Stomach smooth muscle (tissue), 2 donors: ENCODE measurements around the gene DHX40.
A peak's percentile ranks its signal among the peaks of the same experiment; 100 is the strongest.
"Not testable (repeated sequence)": the region's sequence is repeated elsewhere in the genome, so short reads cannot be mapped to it uniquely, and the experiment has no call there.

Experiments used
- H3K27ac ChIP-seq: one replicate; pipeline ENCODE4 v1.7.0; 2013; ENCODE audit warnings: mild to moderate bottlenecking, low read length, inconsistent platforms
- H3K27me3 ChIP-seq, 2 donors: one replicate each; pipeline ENCODE4 v1.7.0; 2013; ENCODE audit warnings: low read length in 2 of 2; ENCODE audit not compliant: insufficient read depth in 2 of 2, control insufficient read depth in 1 of 2
- H3K36me3 ChIP-seq, 2 donors: one replicate each; pipeline ENCODE4 v1.7.0; 2013; ENCODE audit warnings: low read length in 2 of 2; ENCODE audit not compliant: control insufficient read depth in 2 of 2, insufficient read depth in 2 of 2
- H3K4me1 ChIP-seq: one replicate; pipeline ENCODE4 v1.7.0; 2013; ENCODE audit warnings: low read length; ENCODE audit not compliant: control insufficient read depth, insufficient read depth
- H3K4me3 ChIP-seq, 2 donors: one replicate each; pipeline ENCODE4 v1.7.0; 2013; ENCODE audit warnings: low read length in 2 of 2
- H3K9ac ChIP-seq, 2 donors: one replicate each; pipeline ENCODE4 v1.7.0; 2013; ENCODE audit warnings: low read length in 2 of 2, mild to moderate bottlenecking in 1 of 2
- H3K9me3 ChIP-seq, 2 donors: one replicate each; pipeline ENCODE4 v1.7.0; 2013; ENCODE audit warnings: low read length in 2 of 2; ENCODE audit not compliant: control insufficient read depth in 2 of 2
- donor health status: healthy.
- donor health status: Pancreatic carcinoma.

Gene DHX40

GRCh38 chr17:59565171-59565958 is at the start of gene DHX40:
Gene DHX40 (plus strand): TSS chr17:59565610. CDS start chr17:59565672, 62 bp downstream.
- Histone ChIP-seq H3K9ac (peak within 1 kb of the TSS; percentile 88 to 96), H3K4me3 (peak within 1 kb of the TSS; percentile 99), H3K27ac (peak within 1 kb of the TSS; percentile 89)

DNA sequence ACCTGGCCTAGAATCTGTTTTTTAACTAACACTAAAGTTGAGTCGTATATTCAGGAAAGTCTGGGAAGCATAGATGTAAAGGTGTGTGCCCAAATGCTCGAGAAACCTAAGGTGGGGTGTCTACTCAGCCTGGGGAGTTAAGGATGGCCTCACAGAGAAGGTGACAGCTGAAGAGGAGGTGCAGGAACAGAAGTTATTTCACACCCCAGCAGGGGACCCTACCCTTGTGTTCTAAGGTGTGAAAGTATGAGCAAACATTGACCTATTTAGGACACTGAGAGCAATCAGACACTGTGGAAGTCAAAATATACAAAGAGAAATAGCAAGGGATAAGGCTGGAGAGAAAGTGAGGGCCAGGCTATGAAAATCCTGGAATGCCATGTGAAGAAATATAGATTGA is 49.0 kb upstream of the DHX40 start:
- H3K4me1 ChIP-seq, result peaks cover 6% of the 10 kb centered on the region
- H3K4me3 ChIP-seq, result no peak overlapping the region
- no peak overlapping the region for H3K9ac ChIP-seq
- H3K27ac ChIP-seq, result no peak overlapping the region
- no peaks in the 10 kb centered on the region for H3K27me3 ChIP-seq
- no peaks in the 10 kb centered on the region for H3K36me3 ChIP-seq
- H3K9me3 ChIP-seq, result no peaks in the 10 kb centered on the region

More at GRCh38 chr17:59565171-59565958, at the start of gene DHX40:
- Histone ChIP-seq H3K9me3 (no peaks in the 10 kb centered on the region), H3K36me3 (no peaks in the 10 kb centered on the region), H3K4me1 (peaks cover 9% of the 10 kb centered on the region), H3K27me3 (no peaks in the 10 kb centered on the region)

DNA sequence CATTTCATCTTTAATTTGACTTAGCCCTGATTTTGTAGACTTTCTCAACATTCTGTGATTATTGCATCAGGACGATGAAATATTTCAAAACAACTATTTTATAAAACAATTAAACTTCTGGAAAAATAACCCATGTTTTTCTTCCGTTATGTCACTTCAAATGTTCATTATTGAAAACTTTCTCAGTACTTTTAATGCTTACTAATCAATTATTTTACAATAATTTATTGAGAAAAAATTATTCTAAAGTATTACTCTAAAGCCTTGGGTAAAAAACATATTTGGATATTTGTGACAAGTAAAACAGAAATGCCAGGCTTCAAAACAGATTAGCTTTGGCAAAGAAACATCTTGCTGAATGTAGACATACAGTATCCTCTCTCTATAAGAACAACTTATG is 46.3 kb upstream of the DHX40 start:
- no peaks in the 10 kb centered on the region for H3K27me3 ChIP-seq

GRCh38 chr17:59520251-59520650 is 45.2 kb upstream of the DHX40 start:
- no peaks in the 10 kb centered on the region for H3K9me3 ChIP-seq
- H3K4me1 ChIP-seq, result peaks cover 3% of the 10 kb centered on the region
- H3K9ac ChIP-seq, result no peak overlapping the region
- H3K36me3 ChIP-seq, result no peaks in the 10 kb centered on the region
- no peak overlapping the region for H3K4me3 ChIP-seq
- no peaks in the 10 kb centered on the region for H3K27me3 ChIP-seq
- no peak overlapping the region for H3K27ac ChIP-seq

More for the DNA sequence above, 46.3 kb upstream of the DHX40 start:
- Histone ChIP-seq H3K4me1 (peaks cover 5% of the 10 kb centered on the region), H3K36me3 (no peaks in the 10 kb centered on the region), H3K9ac (no peak overlapping the region), H3K9me3 (no peaks in the 10 kb centered on the region), H3K4me3 (no peak overlapping the region), H3K27ac (no peak overlapping the region)

DNA sequence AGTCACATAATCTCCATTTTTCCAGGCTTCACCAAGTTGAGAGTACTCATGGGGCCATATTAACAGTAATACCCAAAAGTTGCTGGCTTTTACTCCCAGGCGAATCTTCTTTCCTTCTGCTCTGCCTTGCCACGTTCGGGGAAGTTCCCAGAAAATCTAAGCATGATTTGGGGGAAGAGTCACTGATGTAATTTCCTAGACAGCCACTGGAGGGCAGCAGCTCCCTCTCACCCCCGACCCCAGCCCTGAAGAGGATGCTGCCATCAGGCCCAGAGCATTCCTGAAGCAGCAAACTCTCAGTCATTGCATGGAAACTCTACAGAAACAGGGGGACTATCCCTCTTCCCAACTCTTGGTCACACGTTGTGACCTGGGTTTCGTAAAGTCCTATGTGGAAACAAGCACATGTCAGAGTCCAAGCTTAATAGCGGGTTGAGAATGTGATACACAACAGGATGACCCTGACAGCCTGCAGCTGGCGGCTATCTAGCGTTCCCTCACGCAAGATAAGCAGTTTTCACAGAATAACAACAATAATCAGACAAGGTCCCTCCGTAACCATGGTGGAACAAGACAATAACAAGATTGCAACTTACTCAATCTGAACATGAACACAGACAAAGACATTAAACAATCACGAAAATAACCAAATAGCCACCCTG is 43.8 kb upstream of the DHX40 start:
- Histone ChIP-seq H3K4me1 (peaks cover 3% of the 10 kb centered on the region), H3K36me3 (no peaks in the 10 kb centered on the region)

DNA sequence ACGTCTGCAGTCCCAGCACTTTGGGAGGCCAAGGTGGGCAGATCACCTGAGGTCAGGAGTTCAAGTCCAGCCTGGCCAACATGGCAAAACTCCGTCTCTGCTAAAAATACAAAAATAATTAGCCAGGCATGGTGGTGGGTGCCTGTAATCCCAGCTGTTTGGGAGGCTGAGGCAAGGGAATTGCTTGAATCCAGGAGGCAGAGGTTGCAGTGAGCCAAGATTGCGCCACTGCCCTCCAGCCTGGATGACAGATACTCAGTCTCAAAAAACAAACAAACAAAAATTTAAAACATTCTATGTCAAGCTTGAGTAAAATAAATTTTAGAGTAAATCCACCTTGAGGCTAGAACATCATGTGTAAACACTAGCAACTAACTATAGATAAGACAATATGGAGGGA is 40.5 kb upstream of the DHX40 start:
- H3K9me3 ChIP-seq, H3K36me3 ChIP-seq, H3K4me3 ChIP-seq, H3K4me1 ChIP-seq, H3K27me3 ChIP-seq, H3K9ac ChIP-seq, H3K27ac ChIP-seq: not testable (repeated sequence)

More for the DNA sequence above, 43.8 kb upstream of the DHX40 start:
- H3K27ac ChIP-seq, result no peak overlapping the region
- H3K9me3 ChIP-seq, result no peaks in the 10 kb centered on the region
- H3K9ac ChIP-seq, result no peak overlapping the region
- no peaks in the 10 kb centered on the region for H3K27me3 ChIP-seq
- no peak overlapping the region for H3K4me3 ChIP-seq

GRCh38 chr17:59525668-59526067 is 39.7 kb upstream of the DHX40 start:
- no peak overlapping the region for H3K9ac ChIP-seq
- H3K27me3 ChIP-seq, result no peaks in the 10 kb centered on the region
- no peak overlapping the region for H3K4me3 ChIP-seq
- H3K27ac ChIP-seq, result no peak overlapping the region
- peaks cover 3% of the 10 kb centered on the region for H3K4me1 ChIP-seq
- no peaks in the 10 kb centered on the region for H3K9me3 ChIP-seq
- no peaks in the 10 kb centered on the region for H3K36me3 ChIP-seq

- Histone ChIP-seq H3K4me3 (no peak overlapping the region), H3K27me3 (no peaks in the 10 kb centered on the region), H3K9ac (no peak overlapping the region), H3K36me3 (no peaks in the 10 kb centered on the region), H3K27ac (no peak overlapping the region), H3K4me1 (peaks cover under 1% of the 10 kb centered on the region), H3K9me3 (no peaks in the 10 kb centered on the region)
Measured at GRCh38 chr17:59526451-59526850, 39.0 kb upstream of the DHX40 start.

- Histone ChIP-seq H3K27me3 (no peaks in the 10 kb centered on the region), H3K4me3 (no peak overlapping the region), H3K36me3 (no peaks in the 10 kb centered on the region), H3K27ac (no peak overlapping the region), H3K4me1 (no peaks in the 10 kb centered on the region), H3K9me3 (no peaks in the 10 kb centered on the region), H3K9ac (no peak overlapping the region)
Measured at GRCh38 chr17:59527325-59527917, 38.0 kb upstream of the DHX40 start.

DNA sequence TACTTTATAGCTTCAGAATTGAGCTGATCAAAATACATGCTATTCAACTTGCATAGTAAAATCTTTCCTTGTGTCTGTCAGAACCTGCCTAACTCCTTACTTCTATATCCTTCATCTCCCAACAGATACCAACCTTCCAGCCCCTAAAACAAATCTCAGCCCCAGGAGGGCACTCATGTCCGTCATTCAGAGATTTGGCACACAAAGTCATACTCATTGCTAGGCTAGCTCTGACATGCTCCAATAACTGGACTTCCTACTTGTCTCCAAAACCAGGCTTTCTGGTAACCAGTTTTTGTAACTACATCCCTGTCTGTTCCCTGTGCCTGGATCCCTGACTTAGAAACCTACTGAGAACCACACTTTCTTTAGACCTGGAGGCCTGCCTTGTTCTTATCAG is 37.5 kb upstream of the DHX40 start:
- no peaks in the 10 kb centered on the region for H3K4me1 ChIP-seq
- H3K9me3 ChIP-seq, result no peaks in the 10 kb centered on the region
- no peak overlapping the region for H3K4me3 ChIP-seq
- no peaks in the 10 kb centered on the region for H3K27me3 ChIP-seq
- no peaks in the 10 kb centered on the region for H3K36me3 ChIP-seq
- H3K27ac ChIP-seq, result no peak overlapping the region
- H3K9ac ChIP-seq, result no peak overlapping the region

DNA sequence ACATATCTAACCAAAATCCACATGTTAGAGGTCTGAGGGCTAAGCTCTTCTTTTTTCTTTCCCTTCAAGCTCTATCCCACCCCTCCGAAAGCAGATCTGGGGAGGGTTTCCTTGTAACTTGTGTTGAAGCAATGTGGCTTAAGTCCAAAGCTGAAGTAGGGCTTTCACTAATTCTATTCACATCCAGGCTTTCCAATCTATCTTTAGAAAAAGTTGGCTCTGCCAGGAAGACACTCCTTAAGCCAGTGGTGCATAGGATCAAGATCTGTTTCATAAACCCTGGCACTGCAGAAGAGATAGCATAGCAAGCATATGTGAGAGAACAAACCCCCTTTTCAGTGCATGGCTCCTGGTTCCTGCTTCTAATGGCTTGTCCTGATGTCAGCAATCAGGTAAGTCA is 34.9 kb upstream of the DHX40 start:
- H3K4me3 ChIP-seq, result no peak overlapping the region
- no peak overlapping the region for H3K9ac ChIP-seq
- no peaks in the 10 kb centered on the region for H3K9me3 ChIP-seq
- no peaks in the 10 kb centered on the region for H3K36me3 ChIP-seq
- H3K27me3 ChIP-seq, result no peaks in the 10 kb centered on the region
- H3K27ac ChIP-seq, result no peak overlapping the region
- H3K4me1 ChIP-seq, result no peaks in the 10 kb centered on the region
